HEK293 (cell line): ENCODE measurements around the gene NEGR1.

Source experiments
- CTCF ChIA-PET: fragments of 350-600 bp; formaldehyde crosslinking; extraction: SDS; loops from one replicate; lab custom pipeline; 2021; ENCODE audit warnings: antibody characterized with exemption; lab: Yijun Ruan, JAX
- POLR2A ChIA-PET: fragments of 300-600 bp; formaldehyde crosslinking; extraction: SDS; loops from one replicate; lab custom pipeline; 2020; ENCODE audit warnings: antibody characterized with exemption, inconsistent platforms; lab: Yijun Ruan, JAX
- H3K27ac ChIP-seq: fragments of 200-500 bp; sonication (Bioruptor generic); 2 replicates; pipeline ENCODE4 v1.5.1; 2014; ENCODE audit warnings: low read depth, low read length, control low read depth, inconsistent platforms; ENCODE audit errors: extremely low read depth
- H3K36me3 ChIP-seq, 2 experiments: fragments of 200-500 bp in 1 of 2; sonication (Bioruptor generic) in 1 of 2; 1 replicate in 1 of 2; 2 replicates in 1 of 2; pipeline ENCODE4 v1.5.1; 2014 to 2017; ENCODE audit warnings: inconsistent platforms in 2 of 2, low read length in 2 of 2; ENCODE audit not compliant: control insufficient read depth in 2 of 2, insufficient read depth in 1 of 2
- H3K4me1 ChIP-seq: fragments of 200-500 bp; sonication (Bioruptor generic); 2 replicates; pipeline ENCODE4 v1.5.1; 2014; ENCODE audit warnings: mild to moderate bottlenecking, low read length, inconsistent platforms; ENCODE audit not compliant: control insufficient read depth, insufficient read depth
- H3K4me3 ChIP-seq: 2 replicates; pipeline ENCODE4 v1.5.1; 2011; ENCODE audit warnings: low read depth, mild to moderate bottlenecking, control low read depth, low read length, moderate library complexity
- H3K9me3 ChIP-seq: fragments of 200-500 bp; sonication (Bioruptor generic); 2 replicates; pipeline ENCODE4 v1.5.1; 2014; ENCODE audit warnings: low read depth, low read length, inconsistent platforms; ENCODE audit not compliant: control insufficient read depth, insufficient read depth
- GLI2 ChIP-seq: fragments of 450-650 bp; formaldehyde crosslinking; IDR thresholded peaks from 2 replicates; pipeline ENCODE4; 2017; ENCODE audit warnings: missing biosample characterization, missing genetic modification characterization, low read depth, borderline replicate concordance
- KLF17 ChIP-seq: fragments of 450-650 bp; formaldehyde crosslinking; IDR thresholded peaks from 2 replicates; pipeline ENCODE4 v1.5.1; 2016; ENCODE audit warnings: missing biosample characterization, missing genetic modification characterization
- KLF7 ChIP-seq: fragments of 450-650 bp; formaldehyde crosslinking; IDR thresholded peaks from 2 replicates; pipeline ENCODE4 v1.5.1; 2016; ENCODE audit warnings: missing biosample characterization, missing genetic modification characterization, borderline replicate concordance
- KLF9 ChIP-seq: fragments of 450-650 bp; formaldehyde crosslinking; IDR thresholded peaks from 2 replicates; pipeline ENCODE4 v1.5.1; 2016; ENCODE audit warnings: missing biosample characterization, missing genetic modification characterization, low read depth
- MEIS1 ChIP-seq: sonication (generic); formaldehyde crosslinking; IDR thresholded peaks from 2 replicates; pipeline ENCODE4 v1.8.1; 2022; ENCODE audit warnings: missing genetic modification reagents, mild to moderate bottlenecking, borderline replicate concordance
- ZBTB1 ChIP-seq: fragments of 450-650 bp; formaldehyde crosslinking; IDR thresholded peaks from 2 replicates; pipeline ENCODE4 v1.5.1; 2016; ENCODE audit warnings: missing biosample characterization, missing genetic modification characterization
- ZBTB44 ChIP-seq: fragments of 450-650 bp; IDR thresholded peaks from 2 replicates; pipeline ENCODE4 v1.5.1; 2018; ENCODE audit warnings: missing biosample characterization, mild to moderate bottlenecking, missing genetic modification characterization
- ZNF157 ChIP-seq: fragments of 450-650 bp; formaldehyde crosslinking; IDR thresholded peaks from 2 replicates; pipeline ENCODE4 v1.5.1; 2016; ENCODE audit warnings: missing biosample characterization, missing genetic modification characterization
- ZNF169 ChIP-seq: fragments of 450-650 bp; formaldehyde crosslinking; IDR thresholded peaks from 2 replicates; pipeline ENCODE4 v1.5.1; 2016; ENCODE audit warnings: missing biosample characterization, missing genetic modification characterization
- ZNF223 ChIP-seq: fragments of 450-650 bp; formaldehyde crosslinking; IDR thresholded peaks from 2 replicates; pipeline ENCODE4 v1.5.1; 2016; ENCODE audit warnings: missing biosample characterization, missing genetic modification characterization
- ZNF24 ChIP-seq: fragments of 450-650 bp; formaldehyde crosslinking; IDR thresholded peaks from 2 replicates; pipeline ENCODE4 v1.5.1; 2016; ENCODE audit warnings: missing biosample characterization, missing genetic modification characterization
- ZNF280C ChIP-seq: fragments of 450-650 bp; formaldehyde crosslinking; IDR thresholded peaks from 2 replicates; pipeline ENCODE4 v1.5.1; 2016; ENCODE audit warnings: missing biosample characterization, missing genetic modification characterization
- ZNF302 ChIP-seq: fragments of 450-650 bp; formaldehyde crosslinking; IDR thresholded peaks from 2 replicates; pipeline ENCODE4 v1.5.1; 2016; ENCODE audit warnings: missing biosample characterization, missing genetic modification characterization, low read depth
- ZNF394 ChIP-seq: fragments of 450-650 bp; formaldehyde crosslinking; IDR thresholded peaks from 2 replicates; pipeline ENCODE4 v1.5.1; 2016; ENCODE audit warnings: missing biosample characterization, missing genetic modification characterization, mild to moderate bottlenecking, moderate library complexity, borderline replicate concordance
- ZNF473 ChIP-seq: fragments of 450-650 bp; formaldehyde crosslinking; IDR thresholded peaks from 2 replicates; pipeline ENCODE4 v1.5.1; 2017; ENCODE audit warnings: missing biosample characterization, missing genetic modification characterization
- ZNF544 ChIP-seq: fragments of 450-650 bp; formaldehyde crosslinking; IDR thresholded peaks from 2 replicates; pipeline ENCODE4 v1.5.0; 2017; ENCODE audit warnings: missing biosample characterization, missing genetic modification characterization
- ZNF560 ChIP-seq: fragments of 450-650 bp; formaldehyde crosslinking; IDR thresholded peaks from 2 replicates; pipeline ENCODE4 v1.5.1; 2017; ENCODE audit warnings: missing biosample characterization, missing genetic modification characterization, borderline replicate concordance
- ZNF585B ChIP-seq: fragments of 450-650 bp; formaldehyde crosslinking; IDR thresholded peaks from 2 replicates; pipeline ENCODE4 v1.5.1; 2016; ENCODE audit warnings: missing biosample characterization, missing genetic modification characterization
- ZNF610 ChIP-seq: fragments of 450-650 bp; formaldehyde crosslinking; IDR thresholded peaks from 2 replicates; pipeline ENCODE4 v1.5.1; 2016; ENCODE audit warnings: missing biosample characterization, missing genetic modification characterization, borderline replicate concordance
- ZNF621 ChIP-seq: fragments of 450-650 bp; formaldehyde crosslinking; IDR thresholded peaks from 2 replicates; pipeline ENCODE4 v1.5.1; 2017; ENCODE audit warnings: missing biosample characterization, missing genetic modification characterization
- ZNF626 ChIP-seq: fragments of 450-650 bp; sonication (Bioruptor Pico); formaldehyde crosslinking; IDR thresholded peaks from 2 replicates; pipeline ENCODE4 v1.5.1; 2018; ENCODE audit warnings: missing biosample characterization, missing genetic modification characterization, inconsistent platforms
- ZNF654 ChIP-seq: fragments of 450-650 bp; formaldehyde crosslinking; IDR thresholded peaks from 2 replicates; pipeline ENCODE4 v1.5.1; 2016; ENCODE audit warnings: low read depth, missing biosample characterization, missing genetic modification characterization
- ZNF747 ChIP-seq: fragments of 450-650 bp; formaldehyde crosslinking; IDR thresholded peaks from 2 replicates; pipeline ENCODE4 v1.5.1; 2016; ENCODE audit warnings: missing biosample characterization, missing genetic modification characterization
- ZNF777 ChIP-seq: fragments of 450-650 bp; formaldehyde crosslinking; IDR thresholded peaks from 2 replicates; pipeline ENCODE4 v1.5.1; 2017; ENCODE audit warnings: missing biosample characterization, missing genetic modification characterization, borderline replicate concordance
- ZSCAN23 ChIP-seq: fragments of 450-650 bp; formaldehyde crosslinking; IDR thresholded peaks from 2 replicates; pipeline ENCODE4 v1.5.1; 2016; ENCODE audit warnings: missing biosample characterization, missing genetic modification characterization

The NEGR1 gene

GRCh38 chr1:71882226-71882625 lies 400.1 kb downstream of the NEGR1 start (continued):
- TF ChIP-seq ZBTB1 (no peak), ZNF169 (no peak), ZNF394 (tag by site-specific recombination) (no peak), ZSCAN23 (tag by site-specific recombination) (no peak), KLF7 (tag by site-specific recombination) (no peak), ZNF654 (tag by site-specific recombination) (no peak), ZNF223 (no peak), GLI2 (tag by site-specific recombination) (no peak)

GRCh38 chr1:71881611-71882010 lies 400.7 kb downstream of the NEGR1 start:
- no peaks in the 10 kb centered on the region for H3K36me3 ChIP-seq
- no peak overlapping the region for H3K27ac ChIP-seq
- CTCF ChIA-PET, result no interaction called here
- no peak for TF ChIP-seq ZNF302
- TF ChIP-seq ZNF621 (tag by site-specific recombination), result no peak
- TF ChIP-seq ZNF610 (tag by site-specific recombination), result no peak
- TF ChIP-seq ZNF157 (tag by site-specific recombination), result no peak
- no peak for TF ChIP-seq ZNF777 (tag by site-specific recombination)
- no peak for TF ChIP-seq ZNF626 (tag by site-specific recombination)
- no peak for TF ChIP-seq ZNF473 (tag by site-specific recombination)
- TF ChIP-seq KLF9 (tag by site-specific recombination), result no peak
- no peak for TF ChIP-seq ZNF24 (tag by site-specific recombination)
- TF ChIP-seq ZNF280C, result no peak
- no peak for TF ChIP-seq MEIS1
- no peak for TF ChIP-seq ZNF747 (tag by site-specific recombination)
- TF ChIP-seq ZNF544 (tag by site-specific recombination), result no peak
- no peak for TF ChIP-seq ZNF560 (tag by site-specific recombination)
- no peak for TF ChIP-seq ZNF585B
- no peak for TF ChIP-seq KLF17 (tag by site-specific recombination)
- no peak for TF ChIP-seq ZNF223
- TF ChIP-seq ZBTB44, result no peak
- no peak overlapping the region for H3K4me3 ChIP-seq
- no peaks in the 10 kb centered on the region for H3K4me1 ChIP-seq
- POLR2A ChIA-PET, result no interaction called here
- H3K9me3 ChIP-seq, result no peaks in the 10 kb centered on the region
